NCI-H146 treated with DMSO at 0.1 percent for 48 hours (cell line): Measurements from ENCODE around the gene TGM6.

Source experiments
- DNase-seq: peaks from one replicate; lab custom pipeline; 2025; ENCODE audit not compliant: unreplicated experiment; lab: John Stamatoyannopoulos, UW

Gene TGM6

GRCh38 chr20:2380601-2381000 is at the start of gene TGM6:
TSS of gene TGM6 (plus strand) at chr20:2380901. CDS start at chr20:2380969, 68 bp downstream.
- DNase-seq = no peak

- no peak for DNase-seq
Measured at GRCh38 chr20:2331106-2331505, 49.6 kb upstream of the TGM6 start.

GRCh38 chr20:2331901-2332565 is 48.7 kb upstream of the TGM6 start:
- DNase-seq = no peak

- no peak for DNase-seq
Measured at GRCh38 chr20:2332711-2333110, 48.0 kb upstream of the TGM6 start.

GRCh38 chr20:2333821-2334220 is 46.9 kb upstream of the TGM6 start:
- DNase-seq = no peak

GRCh38 chr20:2335096-2335870 is 45.4 kb upstream of the TGM6 start:
- DNase-seq = no peak

GRCh38 chr20:2336471-2336870 is 44.2 kb upstream of the TGM6 start:
- DNase-seq = no peak

- no peak for DNase-seq
Measured at GRCh38 chr20:2337142-2337541, 43.6 kb upstream of the TGM6 start.

GRCh38 chr20:2338411-2339066 is 42.2 kb upstream of the TGM6 start:
- DNase-seq = no peak

- no peak for DNase-seq
Measured at GRCh38 chr20:2340136-2340535, 40.6 kb upstream of the TGM6 start.

GRCh38 chr20:2340823-2341222 is 39.9 kb upstream of the TGM6 start:
- DNase-seq = no peak

- DNase-seq = no peak
Measured at GRCh38 chr20:2341336-2341735, 39.4 kb upstream of the TGM6 start.

GRCh38 chr20:2342243-2342642 is 38.5 kb upstream of the TGM6 start:
- no peak for DNase-seq

GRCh38 chr20:2346188-2346587 is 34.5 kb upstream of the TGM6 start:
- DNase-seq = no peak

GRCh38 chr20:2348336-2348735 is 32.4 kb upstream of the TGM6 start:
- DNase-seq = no peak

GRCh38 chr20:2349801-2350200 is 30.9 kb upstream of the TGM6 start:
- DNase-seq = no peak

- DNase-seq = no peak
Measured at GRCh38 chr20:2350606-2351005, 30.1 kb upstream of the TGM6 start.

GRCh38 chr20:2353231-2353630 is 27.5 kb upstream of the TGM6 start:
- DNase-seq = no peak

- DNase-seq = no peak
Measured at GRCh38 chr20:2357114-2357513, 23.6 kb upstream of the TGM6 start.

GRCh38 chr20:2358006-2358405 is 22.7 kb upstream of the TGM6 start:
- no peak for DNase-seq

GRCh38 chr20:2361035-2361593 is 19.6 kb upstream of the TGM6 start:
- no peak for DNase-seq

GRCh38 chr20:2363187-2363586 is 17.5 kb upstream of the TGM6 start:
- DNase-seq = no peak
